Astrocyte (in vitro differentiated cells and primary cell): ENCODE data around the gene EML5. TPM values are rescaled to one million over a fixed set of nuclear protein-coding genes. Genes with fewer than 3 reads are reported as not detected.

Experiments used
- DNase-seq: peaks from one replicate; pipeline ENCODE4 v3.0.0-alpha.2; 2010; ENCODE audit warnings: low read depth
- FAIRE-seq: peaks from 2 replicates; lab custom pipeline; 2011; peaks lifted over from hg19 to GRCh38; lab: Jason Lieb, UNC
- H2AFZ ChIP-seq: 2 replicates; pipeline ENCODE4 v1.6.0; 2012; ENCODE audit warnings: low read depth, low read length, inconsistent platforms
- H3K27ac ChIP-seq: 2 replicates; pipeline ENCODE4 v1.5.1; 2011; ENCODE audit warnings: low read depth, low read length, inconsistent platforms
- H3K27me3 ChIP-seq: 2 replicates; pipeline ENCODE4 v1.6.0; 2011; ENCODE audit warnings: low read length, inconsistent platforms; ENCODE audit not compliant: insufficient read depth
- H3K36me3 ChIP-seq: 2 replicates; pipeline ENCODE4 v1.5.1; 2011; ENCODE audit warnings: low read length, inconsistent platforms; ENCODE audit not compliant: insufficient read depth
- H3K4me1 ChIP-seq: 2 replicates; pipeline ENCODE4 v1.5.1; 2011; ENCODE audit warnings: low read length, inconsistent platforms; ENCODE audit not compliant: insufficient read depth
- H3K4me2 ChIP-seq: 2 replicates; pipeline ENCODE4 v1.6.0; 2012; ENCODE audit warnings: low read length, inconsistent platforms
- H3K4me3 ChIP-seq: 2 replicates; pipeline ENCODE4 v1.5.1; 2011; ENCODE audit warnings: low read depth, mild to moderate bottlenecking, low read length, inconsistent platforms; ENCODE audit not compliant: insufficient read depth
- H3K79me2 ChIP-seq: 2 replicates; pipeline ENCODE4 v1.6.0; 2012; ENCODE audit warnings: mild to moderate bottlenecking, low read length, inconsistent platforms; ENCODE audit not compliant: insufficient read depth
- H3K9ac ChIP-seq: 2 replicates; pipeline ENCODE4 v1.6.0; 2012; ENCODE audit warnings: mild to moderate bottlenecking, low read length, inconsistent platforms
- H3K9me3 ChIP-seq: 2 replicates; pipeline ENCODE4 v1.5.1; 2012; ENCODE audit warnings: low read depth, mild to moderate bottlenecking, low read length, inconsistent platforms; ENCODE audit not compliant: insufficient read depth
- H4K20me1 ChIP-seq: 2 replicates; pipeline ENCODE4 v1.6.0; 2012; ENCODE audit warnings: low read length, inconsistent platforms; ENCODE audit not compliant: insufficient read depth
- H3K27ac Mint-ChIP-seq: one replicate; pipeline ENCODE4 v1.8.0; 2021; ENCODE audit warnings: mild to moderate bottlenecking, mixed read lengths; ENCODE audit not compliant: unreplicated experiment
- H3K27me3 Mint-ChIP-seq: one replicate; pipeline ENCODE4 v1.8.0; 2021; ENCODE audit warnings: low read depth, mixed read lengths; ENCODE audit not compliant: unreplicated experiment
- H3K36me3 Mint-ChIP-seq: one replicate; pipeline ENCODE4 v1.8.0; 2021; ENCODE audit warnings: low read depth, mixed read lengths; ENCODE audit not compliant: unreplicated experiment
- H3K4me1 Mint-ChIP-seq: one replicate; pipeline ENCODE4 v1.8.0; 2021; ENCODE audit warnings: low read depth, mixed read lengths; ENCODE audit not compliant: unreplicated experiment
- H3K4me3 Mint-ChIP-seq: one replicate; pipeline ENCODE4 v1.8.0; 2021; ENCODE audit warnings: mild to moderate bottlenecking, moderate library complexity, mixed read lengths; ENCODE audit not compliant: unreplicated experiment
- H3K9me3 Mint-ChIP-seq: one replicate; pipeline ENCODE4 v1.8.0; 2021; ENCODE audit warnings: mild to moderate bottlenecking, mixed read lengths; ENCODE audit not compliant: unreplicated experiment
- CTCF ChIP-seq: IDR thresholded peaks from 2 replicates; pipeline ENCODE4 v1.5.1; 2011; ENCODE audit warnings: low read depth, mild to moderate bottlenecking, inconsistent platforms, low read length, moderate library complexity; ENCODE audit not compliant: insufficient read depth
- EZH2 ChIP-seq: IDR thresholded peaks from 2 replicates; pipeline ENCODE4 v1.6.1; 2012; ENCODE audit warnings: mild to moderate bottlenecking, low read length, inconsistent platforms; ENCODE audit not compliant: insufficient read depth
- total RNA-seq: library from RNA; stranded (reverse); gene quantifications from 2 replicates; pipeline ENCODE4 v1.2.1, GENCODE V29; 2021

The EML5 gene
- total RNA-seq, 1 donor from 2014 or later = 0.05 TPM

GRCh38 chr14:88572117-88572516, 220.6 kb downstream of the EML5 start:
- H3K27ac ChIP-seq = no peak overlapping the region
- H3K27me3 ChIP-seq = no peaks in the 10 kb centered on the region
- peaks cover 80% of the 10 kb centered on the region for H3K36me3 ChIP-seq
- no peaks in the 10 kb centered on the region for H3K9me3 ChIP-seq
- no peaks in the 10 kb centered on the region for H3K27me3 Mint-ChIP-seq
- H3K4me3 Mint-ChIP-seq = no peak overlapping the region
- H3K36me3 Mint-ChIP-seq = peaks cover 4% of the 10 kb centered on the region
- no peaks in the 10 kb centered on the region for H3K4me1 Mint-ChIP-seq
- no peak for TF ChIP-seq EZH2
- no peak for TF ChIP-seq CTCF
- H3K27ac Mint-ChIP-seq = no peak overlapping the region
- H3K9me3 Mint-ChIP-seq = no peaks in the 10 kb centered on the region
- H3K4me1 ChIP-seq = no peaks in the 10 kb centered on the region
- no peak overlapping the region for H3K9ac ChIP-seq
- DNase-seq (no peak), FAIRE-seq (no peak)
- peaks cover 13% of the 10 kb centered on the region for H4K20me1 ChIP-seq
- H3K4me2 ChIP-seq = no peak overlapping the region
- H2AFZ ChIP-seq = no peak overlapping the region
- no peak overlapping the region for H3K4me3 ChIP-seq
- H3K79me2 ChIP-seq = peaks cover 16% of the 10 kb centered on the region

DNA sequence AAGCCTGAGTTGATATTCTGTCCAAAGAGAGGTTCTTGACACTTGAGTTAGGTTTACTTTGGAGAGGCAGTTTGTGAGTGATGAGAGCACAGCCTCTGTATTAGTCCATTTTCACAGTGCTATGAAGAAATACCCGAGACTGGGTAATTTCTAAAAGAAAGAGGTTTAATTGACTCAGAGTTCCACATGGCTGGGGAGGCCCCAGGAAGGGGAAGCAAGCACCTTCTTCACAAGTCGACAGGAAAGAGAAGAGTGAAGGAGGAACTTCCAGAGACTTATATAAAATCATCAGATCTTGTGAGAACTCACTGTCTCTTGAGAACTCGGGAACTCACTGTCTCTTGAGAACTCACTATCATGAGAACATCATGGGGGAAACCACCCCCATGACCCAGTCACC, 224.6 kb downstream of the EML5 start:
- FAIRE-seq (no peak), DNase-seq (no peak)
- H3K4me1 Mint-ChIP-seq = peaks cover 2% of the 10 kb centered on the region
- Histone ChIP-seq H3K9me3 (no peaks in the 10 kb centered on the region), H3K79me2 (peaks cover 48% of the 10 kb centered on the region), H3K9ac (no peak overlapping the region), H3K4me3 (no peak overlapping the region), H3K36me3 (peaks cover 49% of the 10 kb centered on the region), H4K20me1 (peaks cover 33% of the 10 kb centered on the region), H3K27me3 (no peaks in the 10 kb centered on the region), H3K4me1 (peaks cover 8% of the 10 kb centered on the region), H2AFZ (no peak overlapping the region), H3K27ac (no peak overlapping the region), H3K4me2 (no peak overlapping the region)
- no peak overlapping the region for H3K4me3 Mint-ChIP-seq
- no peaks in the 10 kb centered on the region for H3K9me3 Mint-ChIP-seq
- H3K27me3 Mint-ChIP-seq = no peaks in the 10 kb centered on the region
- no peaks in the 10 kb centered on the region for H3K36me3 Mint-ChIP-seq
- TF ChIP-seq CTCF (no peak), EZH2 (no peak)
- H3K27ac Mint-ChIP-seq = no peak overlapping the region

DNA sequence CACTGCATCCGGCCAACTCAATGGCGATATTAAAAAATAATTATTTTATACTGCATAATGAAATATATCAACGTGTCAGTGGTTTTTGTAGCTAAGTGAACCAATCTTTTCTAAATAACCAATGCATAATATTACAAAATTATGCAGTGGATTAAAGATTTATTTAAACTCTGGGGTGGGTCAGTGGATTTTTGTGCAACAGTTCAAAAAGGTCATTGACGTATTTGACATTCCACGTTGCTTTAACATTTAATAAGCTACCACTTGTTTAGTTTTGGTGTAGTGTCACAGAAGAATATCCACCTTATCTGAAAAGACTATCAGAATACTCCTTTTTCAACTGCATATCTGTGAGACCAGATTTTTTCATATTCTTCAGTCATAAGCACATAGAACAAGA, 227.3 kb downstream of the EML5 start:
- H3K27me3 ChIP-seq = no peaks in the 10 kb centered on the region
- no peak overlapping the region for H3K4me3 ChIP-seq
- no peaks in the 10 kb centered on the region for H3K9me3 ChIP-seq
- Mint-ChIP-seq H3K9me3 (no peaks in the 10 kb centered on the region), H3K4me1 (peaks cover 2% of the 10 kb centered on the region), H3K36me3 (no peaks in the 10 kb centered on the region), H3K4me3 (no peak overlapping the region), H3K27me3 (no peaks in the 10 kb centered on the region), H3K27ac (no peak overlapping the region)
- H2AFZ ChIP-seq = no peak overlapping the region
- H3K4me1 ChIP-seq = peaks cover 11% of the 10 kb centered on the region
- H3K9ac ChIP-seq = no peak overlapping the region
- no peak overlapping the region for H3K27ac ChIP-seq
- peaks cover 31% of the 10 kb centered on the region for H3K36me3 ChIP-seq
- no peak for DNase-seq
- TF ChIP-seq CTCF (no peak), EZH2 (no peak)
- FAIRE-seq = no peak
- no peak overlapping the region for H3K4me2 ChIP-seq
- peaks cover 51% of the 10 kb centered on the region for H3K79me2 ChIP-seq
- H4K20me1 ChIP-seq = peaks cover 33% of the 10 kb centered on the region
